Neuronal stem cell (in vitro differentiated cells): Measurements from ENCODE around the gene RGMB.

ENCODE experiments used
- DNase-seq: peaks from one replicate; pipeline ENCODE4 v3.0.0-alpha.2; 2013; ENCODE audit warnings: low spot score
- H2AFZ ChIP-seq: one replicate; pipeline ENCODE4 v1.6.1; 2013; ENCODE audit warnings: mild to moderate bottlenecking, low read length, inconsistent platforms
- H2AK5ac ChIP-seq: 2 replicates; pipeline ENCODE4 v1.6.1; 2013; ENCODE audit warnings: low read depth, mild to moderate bottlenecking, inconsistent platforms, low read length, moderate library complexity, mixed read lengths
- H2BK120ac ChIP-seq: 2 replicates; pipeline ENCODE4 v1.6.1; 2013; ENCODE audit warnings: low read depth, mild to moderate bottlenecking, inconsistent platforms, low read length, moderate library complexity, mixed read lengths
- H2BK12ac ChIP-seq: one replicate; pipeline ENCODE4 v1.6.1; 2013; ENCODE audit warnings: low read length, inconsistent platforms
- H2BK15ac ChIP-seq: 2 replicates; pipeline ENCODE4 v1.6.1; 2013; ENCODE audit warnings: mild to moderate bottlenecking, low read length, inconsistent platforms, mixed read lengths
- H2BK5ac ChIP-seq: one replicate; pipeline ENCODE4 v1.6.1; 2013; ENCODE audit warnings: inconsistent platforms, mild to moderate bottlenecking, low read length, moderate library complexity
- H3K14ac ChIP-seq: one replicate; pipeline ENCODE4 v1.6.1; 2013; ENCODE audit warnings: low read length, inconsistent platforms
- H3K18ac ChIP-seq: 2 replicates; pipeline ENCODE4 v1.6.1; 2013; ENCODE audit warnings: low read length, inconsistent platforms
- H3K23ac ChIP-seq: 2 replicates; pipeline ENCODE4 v1.6.1; 2013; ENCODE audit warnings: low read depth, mild to moderate bottlenecking, mixed read lengths, low read length, inconsistent platforms; ENCODE audit not compliant: poor library complexity
- H3K27ac ChIP-seq: replicated peaks from 3 replicates; pipeline ENCODE4 v1.5.1; 2013; ENCODE audit warnings: low read length, inconsistent platforms
- H3K27me3 ChIP-seq, 3 experiments: 2 replicates each; pipeline ENCODE4 v1.6.1; 2013; ENCODE audit warnings: low read length in 3 of 3, mild to moderate bottlenecking in 2 of 3, inconsistent platforms in 1 of 3, low read depth in 1 of 3, mixed read lengths in 1 of 3, moderate library complexity in 1 of 3; ENCODE audit not compliant: control insufficient read depth in 3 of 3, insufficient read depth in 3 of 3
- H3K36me3 ChIP-seq, 2 donors: replicated peaks in 1 of 2; 2 replicates each; pipeline ENCODE4 v1.6.1; 2013; ENCODE audit warnings: low read length in 2 of 2; ENCODE audit not compliant: control insufficient read depth in 2 of 2, insufficient read depth in 2 of 2
- H3K4ac ChIP-seq: 2 replicates; pipeline ENCODE4 v1.6.1; 2013; ENCODE audit warnings: inconsistent platforms, mild to moderate bottlenecking, low read length, moderate library complexity
- H3K4me1 ChIP-seq, 2 donors: 1 replicate in 1 of 2; 2 replicates in 1 of 2; pipeline ENCODE4 v1.6.1; 2013; ENCODE audit warnings: low read length in 2 of 2, low read depth in 1 of 2; ENCODE audit not compliant: control insufficient read depth in 2 of 2, insufficient read depth in 1 of 2
- H3K4me2 ChIP-seq: one replicate; pipeline ENCODE4 v1.6.1; 2013; ENCODE audit warnings: mild to moderate bottlenecking, low read length, inconsistent platforms; ENCODE audit not compliant: insufficient read depth, poor library complexity, severe bottlenecking
- H3K4me3 ChIP-seq, 2 donors: 2 replicates each; pipeline ENCODE4 v1.5.1; 2013; ENCODE audit warnings: low read length in 2 of 2, mild to moderate bottlenecking in 2 of 2, inconsistent platforms in 1 of 2, moderate library complexity in 1 of 2
- H3K79me1 ChIP-seq: one replicate; pipeline ENCODE4 v1.6.1; 2013; ENCODE audit warnings: low read depth, mild to moderate bottlenecking, inconsistent platforms, low read length, moderate library complexity
- H3K9ac ChIP-seq: one replicate; pipeline ENCODE4 v1.6.1; 2013; ENCODE audit warnings: mild to moderate bottlenecking, low read depth, low read length, inconsistent platforms; ENCODE audit not compliant: poor library complexity
- H3K9me3 ChIP-seq, 2 donors: replicated peaks in 1 of 2; 2 replicates each; pipeline versions ENCODE3 to v1.6.1; 2013; ENCODE audit warnings: low read length in 2 of 2, mild to moderate bottlenecking in 2 of 2, inconsistent platforms in 1 of 2, low read depth in 1 of 2, mixed read lengths in 1 of 2, moderate library complexity in 1 of 2; ENCODE audit not compliant: control insufficient read depth in 2 of 2, insufficient read depth in 1 of 2
- H4K8ac ChIP-seq: one replicate; pipeline ENCODE4 v1.6.1; 2013; ENCODE audit warnings: low read depth, mild to moderate bottlenecking, inconsistent platforms, low read length, moderate library complexity
- H4K91ac ChIP-seq: one replicate; pipeline ENCODE4 v1.6.1; 2013; ENCODE audit warnings: low read length, low read depth, mild to moderate bottlenecking, inconsistent platforms; ENCODE audit not compliant: poor library complexity
- WGBS, 2 donors: extraction: QIAGEN DNeasy Blood & Tissue Kit; methylation state at CpG; one replicate each; pipeline ENCODE4 v1.1.7; 2013; ENCODE audit warnings: missing lambda C conversion rate in 2 of 2, mixed read lengths in 1 of 2; ENCODE audit not compliant: insufficient read length in 2 of 2, insufficient replicate concordance in 1 of 2; ENCODE audit errors: extremely low coverage in 2 of 2; 5-methylcytosine and 5-hydroxymethylcytosine counted together

RGMB gene

GRCh38 chr5:98789029-98789428 lies 15.6 kb downstream of the RGMB start:
- Histone ChIP-seq H3K18ac (no peak overlapping the region), H4K91ac (no peak overlapping the region), H3K9me3 (peaks cover 7 to 11% of the 10 kb centered on the region in 2 donors), H2AK5ac (no peak overlapping the region), H3K4me3 (no peak overlapping the region), H3K27me3 (no peaks in the 10 kb centered on the region), H3K79me1 (peaks cover 2% of the 10 kb centered on the region), H3K4me1 (peaks cover 4 to 8% of the 10 kb centered on the region in 2 donors), H3K27ac (no peak overlapping the region), H2BK5ac (no peak overlapping the region), H3K4me2 (no peak overlapping the region), H3K23ac (no peak overlapping the region), H2AFZ (no peak overlapping the region), H2BK12ac (no peak overlapping the region), H2BK120ac (no peak overlapping the region), H4K8ac (no peak overlapping the region), H3K4ac (no peak overlapping the region), H3K9ac (no peak overlapping the region), H2BK15ac (no peak overlapping the region), H3K14ac (no peak overlapping the region), H3K36me3 (peaks cover 17 to 100% of the 10 kb centered on the region in 2 donors)
- WGBS, 2 donors: no CpG with 5 or more reads among the region's 3 CpGs
- no peak for DNase-seq

DNA sequence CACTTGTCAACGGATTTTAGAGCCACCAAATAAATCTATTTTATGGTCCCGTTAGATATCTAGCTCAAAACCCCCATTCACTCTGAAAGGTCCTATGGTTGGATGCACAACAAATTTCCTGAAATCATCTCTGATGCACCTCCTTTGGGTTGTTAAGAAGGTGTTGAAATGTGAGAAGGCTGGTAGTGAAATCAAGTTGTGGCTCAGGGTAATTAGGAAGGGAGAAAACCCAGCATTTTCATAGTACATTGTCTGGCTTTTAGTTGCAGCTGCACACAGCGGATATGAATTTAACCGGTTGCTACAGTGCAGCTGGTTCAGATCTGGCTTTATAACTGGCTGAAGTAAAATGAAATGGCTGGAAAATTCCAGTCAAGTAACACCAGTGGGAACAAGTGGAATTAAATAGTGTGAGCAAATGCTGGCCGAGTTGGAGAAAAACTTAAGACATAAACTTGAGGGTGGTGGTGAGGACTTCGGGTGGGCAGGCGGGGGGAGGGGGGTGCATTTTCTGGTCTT lies 17.6 kb downstream of the RGMB start:
- Histone ChIP-seq H3K23ac (no peak overlapping the region), H3K18ac (no peak overlapping the region), H3K79me1 (peaks cover 2% of the 10 kb centered on the region), H4K8ac (no peak overlapping the region), H3K4me3 (no peak overlapping the region), H3K27me3 (no peaks in the 10 kb centered on the region), H3K9me3 (peaks cover 7 to 12% of the 10 kb centered on the region in 2 donors), H2AFZ (no peak overlapping the region), H3K4ac (no peak overlapping the region), H2BK5ac (no peak overlapping the region), H2BK120ac (no peak overlapping the region), H3K4me2 (no peak overlapping the region), H4K91ac (no peak overlapping the region), H2AK5ac (no peak overlapping the region), H2BK15ac (no peak overlapping the region), H3K14ac (no peak overlapping the region), H3K9ac (no peak overlapping the region), H3K36me3 (peaks cover 17 to 95% of the 10 kb centered on the region in 2 donors), H2BK12ac (no peak overlapping the region), H3K4me1 (peaks cover 3 to 9% of the 10 kb centered on the region in 2 donors), H3K27ac (no peak overlapping the region)
- DNase-seq: no peak
- WGBS, 2 donors: no CpG with 5 or more reads among the region's 7 CpGs

DNA sequence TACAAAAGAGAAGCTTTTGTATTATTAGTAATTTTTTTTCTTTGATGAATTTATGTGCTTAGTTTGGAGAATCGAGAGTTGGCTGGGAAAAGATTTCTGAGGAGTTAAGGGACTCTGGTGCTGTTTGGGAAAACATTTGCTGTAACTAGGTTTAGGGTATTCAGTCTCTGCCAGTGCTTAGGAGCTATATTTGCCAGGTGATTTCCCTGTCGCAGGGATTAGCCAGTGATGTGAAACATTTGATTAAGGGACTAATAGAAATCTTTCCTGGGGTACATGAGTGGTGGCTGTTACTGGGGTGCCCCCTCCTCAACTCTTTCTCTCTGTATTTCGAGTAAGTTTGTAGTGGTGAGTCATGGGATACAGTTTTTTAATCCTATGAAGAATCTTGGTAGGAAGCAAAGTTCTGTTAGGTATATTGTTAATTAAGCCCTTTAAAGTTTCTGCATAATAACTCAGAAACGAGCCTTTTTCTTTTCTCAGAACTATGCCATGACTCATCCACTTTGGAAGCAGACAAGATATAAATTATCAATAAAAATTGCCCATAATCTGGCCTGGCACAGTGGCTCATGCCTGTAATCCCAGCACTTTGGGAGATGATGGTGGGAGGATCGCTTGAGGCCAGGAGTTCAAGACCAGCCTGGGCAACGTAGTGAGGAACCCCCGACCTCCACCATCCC lies 18.6 kb downstream of the RGMB start:
- H3K18ac ChIP-seq: no peak overlapping the region

GRCh38 chr5:98793223-98793622 lies 19.8 kb downstream of the RGMB start:
- no peak overlapping the region for H3K14ac ChIP-seq
- no peak for DNase-seq
- no peak overlapping the region for H2AK5ac ChIP-seq
- peak overlapping the region; percentile 67 for H3K18ac ChIP-seq
- peak overlapping the region; percentile 32 for H3K9ac ChIP-seq
- H3K4me3 ChIP-seq: peak overlapping the region in 1 of 2 donors; percentile 17
- H3K9me3 ChIP-seq: peaks cover 7 to 12% of the 10 kb centered on the region in 2 donors
- peak overlapping the region; percentile 3 for H3K23ac ChIP-seq
- H2BK5ac ChIP-seq: peak overlapping the region; percentile 78
- peaks cover 3 to 5% of the 10 kb centered on the region in 2 donors for H3K4me1 ChIP-seq
- WGBS, 2 donors: no CpG with 5 or more reads among the region's 14 CpGs
- H3K27ac ChIP-seq: no peak overlapping the region
- peaks cover 2% of the 10 kb centered on the region for H3K79me1 ChIP-seq
- H3K27me3 ChIP-seq: no peaks in the 10 kb centered on the region
- H2BK12ac ChIP-seq: no peak overlapping the region
- no peak overlapping the region for H2BK15ac ChIP-seq
- no peak overlapping the region for H2BK120ac ChIP-seq
- peaks cover 10 to 74% of the 10 kb centered on the region in 2 donors for H3K36me3 ChIP-seq
- no peak overlapping the region for H3K4ac ChIP-seq
- no peak overlapping the region for H4K91ac ChIP-seq
- no peak overlapping the region for H2AFZ ChIP-seq
- H4K8ac ChIP-seq: peak overlapping the region; percentile 68
- no peak overlapping the region for H3K4me2 ChIP-seq

More for the DNA sequence above, 18.6 kb downstream of the RGMB start:
- H3K9me3 ChIP-seq: peaks cover 7 to 12% of the 10 kb centered on the region in 2 donors
- no peak overlapping the region for H2BK15ac ChIP-seq
- no peak for DNase-seq
- peaks cover 15 to 85% of the 10 kb centered on the region in 2 donors for H3K36me3 ChIP-seq
- no peak overlapping the region for H3K27ac ChIP-seq
- no peak overlapping the region for H3K23ac ChIP-seq
- no peak overlapping the region for H3K9ac ChIP-seq
- H2BK12ac ChIP-seq: no peak overlapping the region
- H3K14ac ChIP-seq: no peak overlapping the region
- H3K4me3 ChIP-seq: no peak overlapping the region
- no peak overlapping the region for H4K8ac ChIP-seq
- H4K91ac ChIP-seq: no peak overlapping the region
- H3K4me1 ChIP-seq: peaks cover 3 to 8% of the 10 kb centered on the region in 2 donors
- no peak overlapping the region for H2AK5ac ChIP-seq
- WGBS, 2 donors: no CpG with 5 or more reads among the region's 7 CpGs
- H3K4me2 ChIP-seq: no peak overlapping the region
- no peak overlapping the region for H3K4ac ChIP-seq
- no peak overlapping the region for H2AFZ ChIP-seq
- H3K79me1 ChIP-seq: peaks cover 2% of the 10 kb centered on the region
- no peak overlapping the region for H2BK5ac ChIP-seq
- no peaks in the 10 kb centered on the region for H3K27me3 ChIP-seq
- H2BK120ac ChIP-seq: no peak overlapping the region
